Vagina (tissue), 2 donors: ENCODE measurements around the gene FAM171A1.

Experiments used
- CTCF ChIP-seq, 3 experiments: fragments of 450-650 bp in 2 of 3; fragments of 200-600 bp in 1 of 3; sonication (generic) in 1 of 3; IDR thresholded peaks; one replicate each; pipeline ENCODE4 v1.5.1; 2017 to 2019; ENCODE audit warnings: antibody characterized with exemption in 3 of 3, mild to moderate bottlenecking in 2 of 3, moderate library complexity in 2 of 3
- POLR2A ChIP-seq, 2 donors: fragments of 450-650 bp; IDR thresholded peaks; one replicate each; pipeline ENCODE4 v1.6.1; 2017; ENCODE audit warnings: antibody characterized with exemption in 2 of 2, mild to moderate bottlenecking in 2 of 2, moderate library complexity in 2 of 2
- POLR2AphosphoS5 ChIP-seq, 2 donors: sonication (generic); formaldehyde crosslinking; IDR thresholded peaks; one replicate each; pipeline ENCODE4 v1.9.0; 2017; ENCODE audit warnings: antibody characterized with exemption in 2 of 2, mild to moderate bottlenecking in 2 of 2, low read depth in 1 of 2; ENCODE audit not compliant: insufficient read depth in 1 of 2

DNA sequence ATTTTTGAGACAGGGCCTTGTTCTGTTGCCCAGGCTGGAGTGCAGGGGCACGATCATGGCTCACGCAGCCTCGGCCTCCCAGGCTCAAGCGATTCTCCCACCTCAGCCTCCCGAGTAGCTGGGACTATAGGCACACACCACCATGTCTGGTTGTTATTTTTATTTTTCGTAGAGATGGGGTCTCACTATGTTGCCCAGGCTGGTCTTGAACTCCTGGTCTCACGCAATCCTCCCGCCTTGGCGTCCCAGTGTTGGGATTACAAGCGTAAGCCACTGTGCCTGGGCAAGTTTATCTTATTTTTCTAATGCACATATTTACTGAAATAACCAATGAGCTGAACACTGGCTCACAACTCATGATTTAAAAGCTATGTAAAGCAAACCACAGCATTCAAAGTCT, 61.9 kb downstream of the FAM171A1 start:
- TF ChIP-seq CTCF (IDR thresholded peaks at IDR 0.05) (no peak), POLR2A (IDR thresholded peaks at IDR 0.05) (no peak), POLR2AphosphoS5 (IDR thresholded peaks at IDR 0.05; ENCODE audit: insufficient read depth in 1 of 2, low read depth in 1 of 2) (no peak)
